Tibial nerve (tissue), 3 donors: Measurements from ENCODE around the gene SNX21.

ENCODE experiments used
- CTCF ChIP-seq, 5 experiments: fragments of 200-600 bp in 3 of 5; fragments of 450-650 bp in 2 of 5; sonication (generic) in 3 of 5; IDR thresholded peaks; one replicate each; pipeline ENCODE4 v1.5.1; 2016 to 2019; ENCODE audit warnings: antibody characterized with exemption in 5 of 5, mild to moderate bottlenecking in 3 of 5, moderate library complexity in 2 of 5
- POLR2A ChIP-seq, 2 donors: fragments of 450-650 bp; IDR thresholded peaks; one replicate each; pipeline ENCODE4 v1.6.1; 2017; ENCODE audit warnings: antibody characterized with exemption in 2 of 2, mild to moderate bottlenecking in 2 of 2, moderate library complexity in 2 of 2

DNA sequence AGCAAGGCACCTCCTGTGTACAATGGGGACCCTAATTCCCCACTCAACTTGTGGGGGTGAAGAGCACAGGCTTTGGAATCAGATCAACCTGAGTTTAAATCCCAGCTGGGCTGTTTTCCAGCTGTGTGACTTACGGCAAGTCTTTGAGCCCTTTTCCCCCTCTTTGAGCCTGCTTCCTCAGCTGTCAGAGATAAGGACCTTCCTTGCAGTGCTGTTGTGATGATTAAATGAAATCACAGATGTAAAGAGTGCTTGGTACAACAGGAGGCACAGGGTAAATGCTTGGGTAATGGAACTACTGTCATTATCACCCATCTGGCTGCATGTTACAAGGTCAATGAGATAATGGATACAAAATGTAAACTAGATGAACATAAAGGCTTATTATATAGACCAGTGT is 3.2 kb downstream of the SNX21 start:
- TF ChIP-seq POLR2A (IDR thresholded peaks at IDR 0.05) (no peak), CTCF (IDR thresholded peaks at IDR 0.05) (no peak)
